Stromal cell of bone marrow (primary cell): ENCODE results near the gene MED12L.

Experiments
- DNase-seq: peaks from one replicate; pipeline ENCODE4 v3.0.0-alpha.2; 2012; ENCODE audit warnings: low read depth

The MED12L gene

DNA sequence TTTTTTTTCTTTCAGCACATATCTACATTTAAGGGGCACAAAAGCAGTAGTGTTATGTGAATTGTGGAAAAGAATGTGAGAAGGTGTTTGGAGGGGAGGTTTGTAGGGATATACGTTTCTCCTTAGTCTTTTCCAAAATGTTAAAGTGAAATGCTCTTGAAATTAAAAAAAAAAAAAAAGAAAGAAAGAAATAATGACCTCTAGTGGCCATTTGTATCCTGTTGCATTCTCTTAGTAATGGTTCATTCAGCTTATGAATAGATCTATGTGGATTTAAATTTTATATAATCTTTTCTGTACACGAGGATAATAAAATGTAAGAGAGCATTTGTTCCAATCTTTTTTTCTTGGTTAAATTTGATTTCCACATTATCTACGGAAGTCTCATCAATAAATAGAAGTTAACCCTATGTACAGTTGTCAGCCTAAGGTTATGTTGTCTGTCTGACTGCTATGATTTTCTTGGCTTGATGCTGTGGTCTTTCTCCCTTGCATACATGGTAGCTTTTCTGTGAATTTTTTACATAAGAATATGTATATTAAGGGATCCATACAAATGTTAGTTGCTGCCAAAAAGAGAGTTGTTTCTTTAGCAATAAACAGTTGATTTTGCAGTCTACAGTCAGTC, 242.2 kb downstream of the MED12L start:
- DNase-seq = no peak

DNA sequence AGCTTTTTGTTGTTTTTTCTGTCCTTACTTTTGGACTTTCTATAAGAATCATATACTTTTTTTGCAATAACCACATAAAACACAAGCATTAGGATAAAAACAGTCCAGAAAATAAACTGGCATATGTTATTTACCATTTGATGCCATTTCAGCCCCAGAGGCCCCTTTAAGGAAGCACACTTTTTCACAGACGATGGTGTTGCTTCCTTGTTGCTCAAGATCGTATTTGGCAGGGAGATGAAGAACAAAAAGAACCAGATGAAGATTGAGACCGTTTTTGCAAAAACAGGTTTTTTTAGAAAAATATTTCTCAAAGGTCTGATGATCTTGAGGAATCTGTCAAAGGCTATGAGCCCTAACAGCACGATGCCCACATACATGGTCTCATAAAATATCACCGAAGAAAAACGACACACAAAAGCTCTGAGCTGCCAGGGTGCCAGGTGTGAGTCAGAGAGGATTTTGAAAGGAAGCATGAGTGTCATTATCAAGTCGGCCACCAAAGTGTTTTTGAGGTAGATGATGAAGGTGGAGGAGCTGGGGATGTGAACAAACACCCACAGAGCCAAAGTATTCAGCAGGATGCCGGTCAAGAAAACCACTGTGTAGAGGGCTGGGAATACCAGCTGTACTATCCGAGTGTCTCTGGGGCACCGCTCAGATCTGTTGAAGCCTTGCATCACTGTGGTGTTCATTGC, 243.0 kb downstream of the MED12L start:
- no peak for DNase-seq

DNA sequence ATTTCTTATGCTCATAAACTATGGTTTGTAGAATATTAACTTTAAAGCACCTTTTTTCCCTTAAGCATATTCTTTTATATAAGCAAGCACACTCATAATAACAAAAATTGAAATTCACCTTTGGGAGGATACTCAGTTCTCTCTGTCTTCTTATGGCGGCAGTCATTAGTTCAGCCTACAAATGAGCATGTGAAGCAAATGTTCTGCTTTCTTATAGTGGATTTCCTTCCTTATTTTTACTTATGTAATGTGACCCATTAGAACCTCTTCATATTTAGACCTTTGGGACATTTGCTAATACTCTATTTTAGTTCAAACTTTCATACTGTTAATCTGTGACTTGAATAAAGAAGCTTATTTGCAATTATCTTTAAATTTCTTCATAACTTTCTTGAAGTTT, 243.9 kb downstream of the MED12L start, which contains the start of gene P2RY13:
Gene P2RY13 (minus strand): TSS at position 187 of the 400 bp plus-strand sequence. CDS start 21 bp downstream, at position 166.
- DNase-seq = no peak

DNA sequence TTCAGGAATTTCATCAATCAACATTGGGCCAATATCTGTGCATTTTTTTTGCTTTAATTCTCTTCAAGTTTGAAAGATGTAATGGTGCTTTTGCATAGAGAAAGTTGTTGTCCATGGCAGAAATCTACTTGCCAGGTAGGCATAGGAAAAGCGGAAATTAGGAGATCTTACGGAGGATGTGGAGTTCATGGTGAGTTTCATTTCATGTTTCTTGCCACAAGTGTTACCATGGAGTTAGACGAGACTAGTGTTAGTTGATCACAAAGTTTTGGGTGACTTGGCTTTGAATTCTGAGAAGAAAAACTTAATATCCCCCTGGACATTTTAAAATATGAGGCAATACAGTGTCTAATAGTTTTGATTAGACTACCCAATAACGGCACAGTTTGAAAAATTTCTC, 244.9 kb downstream of the MED12L start:
- DNase-seq = no peak

DNA sequence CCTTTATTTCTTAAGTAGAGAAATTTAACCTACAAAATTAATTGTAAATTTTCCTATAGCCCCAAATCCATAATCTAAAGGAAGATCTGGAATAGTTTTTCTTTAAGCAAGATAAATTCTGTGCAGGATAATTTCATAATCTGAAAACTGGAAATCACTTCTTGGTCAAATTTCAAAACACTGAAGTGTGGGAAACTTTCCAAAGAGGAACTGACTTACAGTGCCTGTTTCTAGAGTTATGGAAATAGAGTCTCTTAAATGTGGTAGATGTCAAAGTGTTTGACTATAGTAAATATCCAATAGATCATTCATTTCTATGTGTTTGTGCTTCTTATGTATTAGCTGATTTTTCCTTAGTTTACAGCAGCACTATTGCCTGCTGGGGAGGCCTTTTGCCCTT, 245.4 kb downstream of the MED12L start:
- DNase-seq = peak; percentile 43

DNA sequence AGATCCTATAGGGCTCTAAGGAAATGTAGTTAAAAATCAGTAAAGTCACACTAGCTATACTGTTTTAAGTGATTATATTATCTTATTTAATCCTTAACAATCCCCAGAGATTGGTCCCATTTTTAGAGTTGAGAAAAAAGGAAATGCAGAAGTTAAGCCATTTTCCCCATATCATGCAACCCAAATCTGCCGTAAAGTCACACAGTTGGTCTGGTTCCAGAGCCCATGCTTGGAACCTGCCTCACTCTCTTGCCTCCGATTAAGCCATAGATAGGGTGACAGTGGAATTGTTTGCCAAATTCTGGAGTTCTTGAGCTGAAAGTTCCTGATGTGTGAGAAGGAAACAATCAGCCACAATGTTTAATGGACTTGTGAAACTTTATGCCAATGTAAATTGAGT, 246.2 kb downstream of the MED12L start:
- DNase-seq = no peak

DNA sequence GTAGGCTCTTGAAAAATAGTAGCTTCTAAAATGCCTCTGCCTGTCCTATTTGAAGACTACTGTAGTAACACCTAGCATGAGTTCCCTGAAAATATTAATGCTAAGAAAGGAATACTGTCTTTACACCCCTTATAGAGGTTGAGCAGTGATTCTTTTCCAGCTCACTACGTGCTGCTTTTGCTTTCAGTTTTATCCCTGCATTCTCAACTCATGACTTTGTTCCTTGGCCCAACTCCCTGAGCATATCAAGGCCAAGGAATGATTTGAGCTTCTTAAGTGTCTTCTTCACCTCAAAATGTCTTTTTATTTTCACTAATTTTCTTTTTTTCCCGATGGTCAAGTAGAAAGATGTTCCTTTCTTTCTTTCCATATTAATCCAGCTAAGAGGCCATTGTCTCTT, 260.4 kb downstream of the MED12L start:
- peak; percentile 63 for DNase-seq

DNA sequence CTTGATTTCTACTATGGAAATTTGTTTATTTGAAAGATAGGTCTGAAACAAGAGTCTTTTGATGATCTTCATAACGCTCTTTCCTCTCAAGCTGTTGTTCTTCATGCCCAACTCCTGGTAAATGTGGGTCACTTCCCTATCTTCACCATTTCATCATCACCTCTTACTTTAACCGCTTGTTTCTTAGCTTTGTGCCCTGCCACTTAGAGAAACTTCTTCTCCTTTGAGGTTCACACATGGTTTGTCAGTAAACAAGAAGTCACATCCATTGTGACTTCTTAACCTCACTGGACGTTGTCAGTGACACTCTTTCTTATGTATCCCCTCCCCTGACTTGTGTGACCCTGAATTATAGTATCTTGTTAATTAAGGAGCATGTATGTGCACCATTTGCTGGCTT, 260.8 kb downstream of the MED12L start:
- no peak for DNase-seq

DNA sequence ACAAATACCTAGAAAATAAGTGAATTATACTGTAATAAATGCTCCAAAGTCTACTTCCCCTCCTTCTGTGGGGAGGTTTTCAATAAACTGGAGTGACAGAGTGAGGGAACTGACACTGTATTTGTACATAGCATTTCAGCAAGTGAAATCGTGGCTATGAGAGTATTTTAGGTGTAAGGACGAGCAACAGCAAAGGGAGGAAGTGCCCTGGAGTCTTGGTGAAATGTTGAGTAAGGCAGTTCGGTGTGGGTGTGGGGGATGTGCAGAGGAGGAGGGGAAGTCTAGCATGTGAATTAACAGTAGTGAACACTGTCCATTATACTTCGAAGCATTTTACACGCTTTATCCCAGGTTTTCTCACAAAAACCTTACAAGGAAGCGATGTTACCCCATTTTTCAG, 262.0 kb downstream of the MED12L start:
- DNase-seq = no peak

DNA sequence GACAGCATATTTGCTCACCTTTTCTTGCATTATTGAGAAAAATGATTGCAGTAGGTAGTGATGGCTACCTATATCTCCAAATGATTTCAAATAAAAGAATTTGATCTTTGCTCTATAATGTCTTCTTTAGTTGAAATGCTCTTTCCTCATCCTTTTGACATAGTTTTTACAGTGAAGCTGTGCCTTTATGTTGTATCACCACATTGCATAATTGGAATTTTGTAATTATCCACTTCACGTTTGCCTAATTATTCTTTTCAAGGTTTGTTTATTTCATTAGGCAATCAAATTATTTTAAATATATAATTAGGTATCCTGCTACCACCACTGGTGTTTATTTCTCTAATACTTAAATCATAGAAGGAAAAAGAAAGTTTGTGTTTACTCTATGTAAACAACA, 265.2 kb downstream of the MED12L start:
- no peak for DNase-seq

DNA sequence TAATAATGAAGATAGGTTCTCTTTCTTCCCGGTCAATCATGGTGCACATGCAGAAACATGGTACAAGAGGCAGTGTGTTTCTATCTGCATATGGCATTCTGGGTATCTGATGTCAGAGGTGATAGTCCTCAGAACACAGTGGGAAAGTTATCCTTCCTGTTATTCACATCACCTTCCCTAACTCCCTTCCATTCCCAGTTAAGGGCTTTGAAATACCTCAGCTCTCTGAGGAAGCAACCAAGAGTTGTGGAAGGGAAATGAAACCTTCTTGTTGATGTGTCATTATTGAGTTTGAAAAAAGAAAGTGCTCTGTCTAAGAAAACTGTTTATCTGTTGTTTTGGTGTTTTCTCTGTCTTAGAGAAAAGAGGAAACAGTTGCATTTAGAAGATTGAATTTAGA, 265.8 kb downstream of the MED12L start:
- no peak for DNase-seq

DNA sequence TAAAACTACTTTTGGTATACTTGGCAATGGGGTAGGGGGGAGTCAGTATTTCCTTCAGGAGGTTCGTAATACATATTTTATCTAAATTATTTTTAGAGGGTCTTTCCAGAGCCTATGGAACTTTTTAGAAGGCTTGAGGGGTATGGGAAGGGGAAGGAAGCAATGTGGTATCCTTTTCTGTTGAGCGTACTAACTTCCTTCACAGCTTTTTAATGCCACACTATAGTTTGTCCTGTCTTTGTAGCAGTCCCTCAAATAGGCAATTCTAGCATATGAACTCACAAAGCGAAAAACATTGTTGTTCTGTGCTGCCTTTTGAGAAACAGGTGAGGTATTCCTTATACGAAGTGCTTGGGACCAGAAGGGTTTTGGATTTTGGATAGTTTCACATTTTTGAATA, 266.2 kb downstream of the MED12L start:
- DNase-seq = no peak

DNA sequence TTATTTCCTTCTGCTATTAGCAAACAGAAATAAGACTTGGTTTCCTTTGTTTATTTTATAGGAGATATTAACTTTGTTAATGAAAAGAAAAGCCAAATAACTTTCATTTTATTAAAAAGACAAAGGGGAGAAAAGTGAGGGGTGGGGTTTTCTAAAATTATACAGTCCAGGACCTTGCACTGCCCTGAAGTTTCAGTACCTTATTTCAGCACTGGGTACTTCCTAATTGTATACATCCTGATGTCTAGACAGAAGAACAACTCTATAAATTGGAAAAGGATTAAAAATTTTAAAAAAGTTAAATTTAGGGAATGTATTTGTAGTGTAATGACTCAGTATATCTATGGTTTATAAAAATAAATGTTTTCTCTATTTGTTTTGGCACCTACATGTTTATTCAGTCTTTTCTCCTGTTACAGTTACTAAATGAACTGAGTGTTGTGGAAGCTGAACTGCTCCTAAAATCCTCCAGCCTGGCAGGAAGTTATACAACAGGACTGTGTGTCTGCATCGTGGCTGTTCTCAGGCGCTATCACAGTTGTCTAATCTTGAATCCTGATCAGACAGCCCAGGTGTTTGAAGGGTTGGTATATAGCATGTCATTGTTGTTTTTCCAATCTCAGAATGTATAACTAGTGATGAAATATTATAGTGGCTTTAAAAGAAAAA, 271.5 kb downstream of the MED12L start:
- DNase-seq = peak; percentile 62

DNA sequence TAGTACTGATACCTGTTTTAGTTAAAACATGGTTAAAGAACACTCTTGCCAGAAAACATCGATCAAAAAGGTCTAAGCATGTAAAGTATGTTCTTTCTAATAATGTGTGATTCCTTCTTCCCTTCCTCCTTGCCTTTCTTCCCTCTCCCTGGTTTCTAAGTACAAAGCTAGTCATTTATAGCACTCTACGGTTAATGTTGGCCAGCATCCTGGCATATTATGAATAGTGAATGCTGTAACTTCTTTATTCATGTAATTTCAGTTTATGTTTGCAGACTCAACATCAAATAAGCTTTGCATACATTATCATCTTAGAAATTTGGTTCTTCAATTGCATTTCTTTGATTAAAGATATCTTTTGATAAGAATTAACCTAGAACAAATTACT, 272.0 kb downstream of the MED12L start:
- no peak for DNase-seq

DNA sequence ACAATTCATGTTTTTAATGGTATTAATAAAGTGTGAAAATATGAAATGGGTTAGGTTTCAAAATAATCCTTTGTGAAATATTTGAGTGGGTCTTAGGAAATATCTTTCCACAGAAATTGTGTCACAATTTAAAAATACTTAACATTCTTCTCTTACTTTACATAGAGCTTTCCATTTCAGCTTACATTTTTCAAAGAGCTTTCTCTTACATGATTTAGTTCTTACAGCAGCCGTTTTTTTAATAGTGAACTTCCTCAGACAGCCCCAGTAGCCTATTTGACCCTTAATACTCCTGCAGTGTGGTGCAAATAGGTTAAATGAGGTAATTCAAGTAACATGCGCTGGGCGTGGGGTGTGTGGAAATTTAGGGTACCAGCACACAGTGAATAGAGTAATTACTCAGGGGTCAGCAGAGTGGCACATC, 277.3 kb downstream of the MED12L start:
- DNase-seq = no peak

DNA sequence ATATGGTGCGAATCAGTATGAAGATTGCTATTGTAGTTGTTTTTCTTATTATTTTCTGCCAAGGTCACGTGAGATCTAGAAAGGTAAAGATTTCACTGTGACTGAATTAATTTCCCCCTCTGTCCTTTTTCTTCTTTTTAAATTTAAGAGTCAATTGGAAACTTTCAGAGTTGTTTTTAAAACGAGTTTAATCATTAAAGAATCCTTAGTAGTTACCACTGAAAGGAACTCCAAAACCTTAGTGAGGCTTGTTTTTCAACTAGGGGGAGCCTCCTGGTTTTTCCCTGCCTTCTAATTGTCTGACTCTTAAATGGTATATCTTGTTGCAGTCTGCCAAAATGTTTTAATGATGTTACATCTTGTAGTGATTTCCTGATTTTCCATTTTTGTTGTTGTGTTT, 281.5 kb downstream of the MED12L start:
- no peak for DNase-seq

DNA sequence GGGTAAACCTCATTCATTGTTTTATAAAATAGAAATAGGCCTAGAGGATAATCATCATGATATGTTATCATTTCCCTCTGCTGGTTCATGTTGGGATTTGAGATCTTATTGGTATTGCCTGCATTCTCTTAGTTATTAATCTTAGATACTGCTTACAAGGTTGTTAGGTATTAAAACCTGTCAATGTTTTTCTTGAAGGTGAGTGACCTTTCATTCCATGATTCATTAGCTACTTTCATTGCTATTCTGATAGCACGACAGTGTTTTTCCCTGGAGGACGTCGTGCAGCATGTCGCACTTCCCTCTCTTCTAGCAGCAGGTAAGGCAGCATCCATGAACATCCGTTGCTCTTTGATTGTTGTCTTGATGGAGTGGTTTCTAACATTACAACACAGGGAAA, 282.0 kb downstream of the MED12L start:
- DNase-seq = no peak

DNA sequence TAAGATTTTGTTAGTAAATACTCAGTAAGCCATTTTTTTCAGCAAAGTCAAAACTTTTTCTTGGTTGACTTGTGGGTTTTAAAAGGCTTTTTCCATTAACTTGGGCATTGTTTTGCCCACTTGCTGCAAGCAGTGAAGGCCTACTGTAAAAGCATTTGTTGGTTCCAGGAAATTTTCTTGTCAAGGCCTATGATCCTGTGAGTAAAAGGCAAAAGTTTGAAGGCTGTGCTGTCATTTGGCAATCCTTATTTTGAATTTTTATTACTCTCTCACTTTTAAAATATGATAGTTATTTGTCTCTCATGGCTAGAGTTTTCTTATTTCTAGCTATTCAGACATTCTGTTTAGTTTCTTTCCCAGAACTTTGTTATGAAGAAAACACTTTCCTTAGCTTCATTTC, 286.1 kb downstream of the MED12L start:
- peak; percentile 39 for DNase-seq

DNA sequence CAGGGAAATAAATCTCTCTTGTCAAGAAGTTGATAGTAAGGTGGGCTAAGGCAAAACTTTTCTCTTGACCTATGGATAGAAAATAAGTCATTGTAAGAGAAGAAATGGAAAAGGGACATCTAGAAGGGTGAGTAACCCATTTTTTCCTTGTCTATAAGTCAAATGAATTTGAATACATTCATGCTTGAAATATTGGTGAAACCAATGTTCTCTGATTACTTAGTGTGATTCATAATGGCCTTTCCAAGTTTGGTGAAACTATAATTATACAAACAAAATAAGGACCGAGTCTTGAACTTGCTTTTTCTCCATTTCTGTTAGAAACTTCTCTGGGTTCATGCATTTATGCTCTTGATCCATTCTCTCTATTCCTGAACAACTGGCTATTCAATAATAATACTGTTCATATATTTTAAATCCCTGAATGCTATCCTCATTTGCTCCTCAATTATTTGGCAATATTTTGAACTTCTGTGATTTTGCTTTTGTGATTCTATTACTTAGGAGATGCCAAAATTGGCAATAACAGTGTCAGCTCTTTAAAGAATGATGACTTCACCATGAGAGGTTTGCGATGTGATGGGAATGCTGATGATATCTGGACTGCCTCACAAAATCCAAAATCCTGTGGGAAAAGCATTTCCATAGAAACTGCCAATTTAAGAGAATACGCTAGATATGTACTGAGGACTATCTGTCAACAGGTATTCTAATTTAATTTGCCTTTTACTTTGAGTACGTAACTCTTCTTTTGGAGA, 286.8 kb downstream of the MED12L start:
- DNase-seq = peak; percentile 60

DNA sequence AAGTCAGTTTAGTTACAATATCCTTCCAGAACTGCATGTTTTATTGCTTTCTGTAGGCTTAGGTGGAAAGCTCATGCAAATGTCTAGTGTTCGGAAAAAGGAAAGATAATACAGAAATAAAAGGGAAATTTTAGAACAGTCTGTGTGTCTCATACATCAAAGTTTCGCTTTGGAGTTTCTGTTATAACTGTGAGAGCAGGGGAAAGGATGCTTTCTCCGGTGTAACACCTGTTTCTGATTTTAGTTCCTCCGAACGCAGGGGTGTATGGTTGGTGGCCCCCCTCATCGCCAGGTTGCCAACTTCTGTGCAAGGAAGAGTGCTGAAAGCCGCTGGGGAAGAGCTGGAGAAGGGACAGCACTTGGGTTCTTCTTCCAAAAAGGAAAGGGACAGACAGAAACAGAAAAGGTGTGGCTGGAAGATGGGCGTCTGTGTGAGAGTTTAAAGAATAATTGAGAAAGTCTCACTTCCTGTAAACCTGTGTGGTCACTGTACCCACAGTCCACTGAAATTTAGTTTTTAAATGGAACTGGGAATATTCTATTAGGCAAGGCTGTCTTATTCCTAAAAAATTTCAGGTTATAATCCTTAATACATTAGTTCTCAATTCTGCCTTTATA, 292.4 kb downstream of the MED12L start:
- no peak for DNase-seq

DNA sequence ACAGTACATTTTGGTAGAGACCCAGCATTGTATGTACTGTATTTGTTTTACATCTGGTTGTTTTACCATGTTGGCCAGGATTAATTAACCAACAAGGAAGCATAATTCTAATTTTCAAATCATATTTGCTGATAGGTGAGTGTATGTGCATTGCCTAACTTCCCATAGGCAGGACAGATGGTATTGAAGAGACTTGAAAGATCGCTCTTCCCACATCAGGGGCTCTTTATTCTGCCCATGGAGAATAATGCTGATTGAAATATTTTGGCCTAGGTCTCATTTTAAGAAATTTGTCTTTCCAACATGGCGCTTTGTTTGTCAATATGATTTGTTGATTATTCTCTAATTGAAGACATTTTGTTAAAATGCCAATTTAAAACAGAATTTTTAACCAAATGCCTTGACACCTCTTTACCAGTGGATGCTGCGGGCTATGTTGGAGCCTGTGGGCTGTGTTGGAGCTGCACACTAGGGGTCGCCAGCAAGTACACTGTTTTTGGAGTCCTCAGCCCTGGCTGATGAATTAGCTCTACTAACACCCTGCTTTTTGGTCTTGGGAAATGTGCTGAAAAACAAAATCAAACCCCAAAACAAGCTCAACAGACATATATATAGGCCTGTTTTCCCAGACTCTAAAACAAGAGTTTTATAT, 293.7 kb downstream of the MED12L start:
- DNase-seq = no peak

DNA sequence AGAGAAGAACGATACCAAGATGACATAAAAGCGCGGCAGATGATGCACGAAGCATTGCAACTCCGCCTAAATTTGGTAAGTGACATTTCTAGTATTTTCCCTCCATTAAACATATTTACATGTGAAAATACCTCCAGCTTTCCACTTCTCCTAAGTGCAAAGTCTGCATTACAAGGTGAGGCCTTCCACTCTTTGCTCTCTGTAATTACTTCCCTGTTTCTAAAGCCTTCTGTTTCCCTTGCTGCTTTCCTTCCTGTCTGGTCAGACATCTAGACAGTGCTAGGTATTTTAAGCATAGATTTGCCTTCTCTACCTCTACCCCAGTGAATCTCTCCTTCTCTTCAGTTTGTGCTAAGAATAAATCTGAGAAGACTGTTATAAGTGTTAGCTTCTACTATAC, 297.2 kb downstream of the MED12L start:
- no peak for DNase-seq
